T47D (cell line): Measurements from ENCODE around the gene ZNF735.
"Not testable (repeated sequence)": the region's sequence is repeated elsewhere in the genome, so short reads cannot be mapped to it uniquely, and the experiment has no call there.

Experiments
- DNase-seq, 2 experiments: peaks; one replicate each; pipeline versions ENCODE4 v3.0.0 to v3.0.0-alpha.2; 2011 to 2012; ENCODE audit warnings: low read depth in 1 of 2, low spot score in 1 of 2
- JUND ChIP-seq: IDR thresholded peaks from 2 replicates; pipeline ENCODE4 v1.6.1; 2012; ENCODE audit warnings: low read depth
- in situ Hi-C: cut with HindIII; loops from 2 replicates; pipeline ENCODE4 v1.10.0; 2016; ENCODE audit warnings: low sequenced_read_pairs, low pct_unique_long_range_greater_than_20kb

ZNF735 gene

GRCh38 chr7:64223366-64223765 lies 16.4 kb downstream of the ZNF735 start:
- in situ Hi-C loops = no loop called here
- TF ChIP-seq JUND = no peak

GRCh38 chr7:64228174-64228573 lies 21.2 kb downstream of the ZNF735 start, which contains the start of gene ZNF679:
Gene ZNF679 (plus strand): TSS chr7:64228474. CDS start chr7:64249118, 20,644 bp downstream.
- DNase-seq, in situ Hi-C loops: not testable (repeated sequence)

More at GRCh38 chr7:64223366-64223765, 16.4 kb downstream of the ZNF735 start:
- no peak for DNase-seq

GRCh38 chr7:64266341-64266919 lies 59.4 kb downstream of the ZNF735 start:
- in situ Hi-C loops = no loop called here
- DNase-seq = no peak
- no peak for TF ChIP-seq JUND
